ENCODE data around the gene GFER.

DNA sequence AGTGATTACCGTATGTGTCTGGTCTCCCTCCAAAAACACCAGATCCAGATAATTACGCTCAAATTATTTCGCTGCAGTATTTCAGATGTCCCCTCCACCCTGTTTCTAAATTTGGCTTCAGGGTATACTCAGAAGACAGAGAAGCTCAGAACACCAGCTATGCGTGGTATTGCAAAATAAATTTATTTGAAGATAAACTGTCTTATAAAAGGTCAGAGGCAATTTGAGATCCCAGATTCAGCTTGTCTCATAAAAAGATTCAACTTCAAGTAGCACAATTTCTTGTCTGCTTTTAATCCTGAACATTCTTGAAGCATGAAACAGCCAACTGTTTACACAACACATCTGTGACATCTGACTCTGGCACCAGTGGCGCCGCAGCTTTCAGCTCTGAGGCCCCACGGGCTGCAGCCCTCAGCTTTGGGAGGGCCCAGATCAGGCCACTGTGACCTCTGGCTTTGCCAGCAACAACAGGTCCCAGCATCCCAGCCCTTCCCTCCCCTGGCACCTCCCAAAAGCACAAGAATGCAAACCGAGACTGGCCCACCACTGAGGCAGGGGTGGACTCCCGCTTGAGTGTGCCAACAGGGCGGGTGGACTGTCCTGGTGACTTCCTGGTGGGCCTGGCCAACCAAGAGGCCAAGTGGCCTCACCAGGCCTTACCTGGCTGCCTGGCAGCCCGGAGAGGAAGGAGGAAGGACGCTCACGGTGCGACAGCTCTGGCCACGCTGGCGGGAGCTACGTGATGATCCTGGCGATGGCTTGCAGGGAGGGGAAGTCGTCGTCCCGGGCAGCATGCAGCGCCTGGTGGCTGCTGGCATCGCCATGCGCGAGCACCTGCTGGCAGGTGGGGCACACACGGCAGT is 13.7 kb downstream of the GFER start:
- TF ChIP-seq, protein P1, sequence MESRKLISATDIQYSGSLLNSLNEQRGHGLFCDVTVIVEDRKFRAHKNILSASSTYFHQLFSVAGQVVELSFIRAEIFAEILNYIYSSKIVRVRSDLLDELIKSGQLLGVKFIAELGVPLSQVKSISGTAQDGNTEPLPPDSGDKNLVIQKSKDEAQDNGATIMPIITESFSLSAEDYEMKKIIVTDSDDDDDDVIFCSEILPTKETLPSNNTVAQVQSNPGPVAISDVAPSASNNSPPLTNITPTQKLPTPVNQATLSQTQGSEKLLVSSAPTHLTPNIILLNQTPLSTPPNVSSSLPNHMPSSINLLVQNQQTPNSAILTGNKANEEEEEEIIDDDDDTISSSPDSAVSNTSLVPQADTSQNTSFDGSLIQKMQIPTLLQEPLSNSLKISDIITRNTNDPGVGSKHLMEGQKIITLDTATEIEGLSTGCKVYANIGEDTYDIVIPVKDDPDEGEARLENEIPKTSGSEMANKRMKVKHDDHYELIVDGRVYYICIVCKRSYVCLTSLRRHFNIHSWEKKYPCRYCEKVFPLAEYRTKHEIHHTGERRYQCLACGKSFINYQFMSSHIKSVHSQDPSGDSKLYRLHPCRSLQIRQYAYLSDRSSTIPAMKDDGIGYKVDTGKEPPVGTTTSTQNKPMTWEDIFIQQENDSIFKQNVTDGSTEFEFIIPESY (IDR thresholded peaks at IDR 0.05), result no peak
- TF ChIP-seq, protein P2, sequence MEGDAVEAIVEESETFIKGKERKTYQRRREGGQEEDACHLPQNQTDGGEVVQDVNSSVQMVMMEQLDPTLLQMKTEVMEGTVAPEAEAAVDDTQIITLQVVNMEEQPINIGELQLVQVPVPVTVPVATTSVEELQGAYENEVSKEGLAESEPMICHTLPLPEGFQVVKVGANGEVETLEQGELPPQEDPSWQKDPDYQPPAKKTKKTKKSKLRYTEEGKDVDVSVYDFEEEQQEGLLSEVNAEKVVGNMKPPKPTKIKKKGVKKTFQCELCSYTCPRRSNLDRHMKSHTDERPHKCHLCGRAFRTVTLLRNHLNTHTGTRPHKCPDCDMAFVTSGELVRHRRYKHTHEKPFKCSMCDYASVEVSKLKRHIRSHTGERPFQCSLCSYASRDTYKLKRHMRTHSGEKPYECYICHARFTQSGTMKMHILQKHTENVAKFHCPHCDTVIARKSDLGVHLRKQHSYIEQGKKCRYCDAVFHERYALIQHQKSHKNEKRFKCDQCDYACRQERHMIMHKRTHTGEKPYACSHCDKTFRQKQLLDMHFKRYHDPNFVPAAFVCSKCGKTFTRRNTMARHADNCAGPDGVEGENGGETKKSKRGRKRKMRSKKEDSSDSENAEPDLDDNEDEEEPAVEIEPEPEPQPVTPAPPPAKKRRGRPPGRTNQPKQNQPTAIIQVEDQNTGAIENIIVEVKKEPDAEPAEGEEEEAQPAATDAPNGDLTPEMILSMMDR (IDR thresholded peaks at IDR 0.05; ENCODE audit: low read depth, low read length, missing input control), result no peak
- no peak for TF ChIP-seq SP1 (IDR thresholded peaks at IDR 0.05)
- TF ChIP-seq, protein P3, sequence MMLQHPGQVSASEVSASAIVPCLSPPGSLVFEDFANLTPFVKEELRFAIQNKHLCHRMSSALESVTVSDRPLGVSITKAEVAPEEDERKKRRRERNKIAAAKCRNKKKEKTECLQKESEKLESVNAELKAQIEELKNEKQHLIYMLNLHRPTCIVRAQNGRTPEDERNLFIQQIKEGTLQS (IDR thresholded peaks at IDR 0.05), result no peak
